Measurements from ENCODE around the gene DUOXA2. TPM values are rescaled to one million over a fixed set of nuclear protein-coding genes. Genes with fewer than 3 reads are reported as not detected.
A peak's percentile ranks its signal among the peaks of the same experiment; 100 is the strongest.

Gene DUOXA2
- polyA plus RNA-seq, 1 donor from 2014 or later: not detected

- Histone ChIP-seq H3K4me2 (ENCODE audit: low read length) (no peak overlapping the region), H2AFZ (ENCODE audit: low read depth, low read length) (no peak overlapping the region), H3K27me3 (ENCODE audit: insufficient read depth, low read depth, low read length) (peaks cover 88% of the 10 kb centered on the region), H3K79me2 (replicated peaks; ENCODE audit: insufficient read depth, low read length) (no peaks in the 10 kb centered on the region), H3K9me2 (ENCODE audit: insufficient read depth, low read length) (no peaks in the 10 kb centered on the region), H3K36me3 (ENCODE audit: insufficient read depth, low read length) (no peaks in the 10 kb centered on the region), H3K27ac (ENCODE audit: low read length) (no peak overlapping the region), H3K9ac (ENCODE audit: low read length) (no peak overlapping the region), H3K9me3 (ENCODE audit: low read length) (no peaks in the 10 kb centered on the region), H3K4me3 (ENCODE audit: low read length) (no peak overlapping the region), H3F3A (ENCODE audit: insufficient read depth, low read length, poor library complexity, severe bottlenecking) (no peaks in the 10 kb centered on the region), H4K20me1 (ENCODE audit: insufficient read depth) (no peaks in the 10 kb centered on the region)
- TF ChIP-seq, protein P1, sequence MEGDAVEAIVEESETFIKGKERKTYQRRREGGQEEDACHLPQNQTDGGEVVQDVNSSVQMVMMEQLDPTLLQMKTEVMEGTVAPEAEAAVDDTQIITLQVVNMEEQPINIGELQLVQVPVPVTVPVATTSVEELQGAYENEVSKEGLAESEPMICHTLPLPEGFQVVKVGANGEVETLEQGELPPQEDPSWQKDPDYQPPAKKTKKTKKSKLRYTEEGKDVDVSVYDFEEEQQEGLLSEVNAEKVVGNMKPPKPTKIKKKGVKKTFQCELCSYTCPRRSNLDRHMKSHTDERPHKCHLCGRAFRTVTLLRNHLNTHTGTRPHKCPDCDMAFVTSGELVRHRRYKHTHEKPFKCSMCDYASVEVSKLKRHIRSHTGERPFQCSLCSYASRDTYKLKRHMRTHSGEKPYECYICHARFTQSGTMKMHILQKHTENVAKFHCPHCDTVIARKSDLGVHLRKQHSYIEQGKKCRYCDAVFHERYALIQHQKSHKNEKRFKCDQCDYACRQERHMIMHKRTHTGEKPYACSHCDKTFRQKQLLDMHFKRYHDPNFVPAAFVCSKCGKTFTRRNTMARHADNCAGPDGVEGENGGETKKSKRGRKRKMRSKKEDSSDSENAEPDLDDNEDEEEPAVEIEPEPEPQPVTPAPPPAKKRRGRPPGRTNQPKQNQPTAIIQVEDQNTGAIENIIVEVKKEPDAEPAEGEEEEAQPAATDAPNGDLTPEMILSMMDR (IDR thresholded peaks at IDR 0.05; ENCODE audit: poor library complexity, severe bottlenecking): no peak
Measured at GRCh38 chr15:45126535-45127158, 12.5 kb downstream of the DUOXA2 start.

DNA sequence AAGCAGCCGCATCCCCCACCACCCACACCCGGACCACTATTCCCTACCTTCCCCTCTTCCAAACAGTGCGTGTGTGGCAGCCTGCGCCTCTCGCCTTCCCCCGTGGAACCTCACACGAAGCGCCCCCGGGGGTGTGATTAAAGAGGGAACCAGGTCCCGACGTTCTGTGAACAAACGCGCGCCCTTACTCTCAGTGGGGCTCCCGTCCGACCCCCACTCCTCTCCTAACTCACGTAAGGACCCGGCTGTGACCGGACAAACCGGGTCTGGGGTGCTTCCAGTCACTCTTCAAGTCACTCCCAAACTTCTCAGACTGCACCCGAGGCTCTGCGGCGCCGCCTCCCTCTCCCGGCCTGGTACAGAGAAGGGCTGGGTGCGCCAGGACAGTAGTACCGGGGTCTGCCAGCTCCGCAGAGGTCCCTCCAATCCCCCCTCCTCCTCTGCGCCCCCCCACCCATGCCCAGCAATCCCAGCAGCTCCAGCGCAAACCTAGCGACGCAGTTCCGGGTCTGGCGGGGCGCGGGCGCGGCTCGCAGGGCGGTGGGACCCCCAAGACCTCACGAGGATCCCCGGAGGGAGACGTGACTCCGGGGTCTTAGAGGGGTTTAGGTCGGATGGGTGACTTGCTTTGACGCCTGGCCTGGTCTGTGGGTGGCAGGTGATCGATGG, 15.0 kb downstream of the DUOXA2 start:
- H2AFZ ChIP-seq (ENCODE audit: low read depth, low read length): no peak overlapping the region
- TF ChIP-seq TAF1 (IDR thresholded peaks at IDR 0.05; ENCODE audit: low read depth) (no peak), EP300 (conservative IDR thresholded peaks at IDR 0.05; ENCODE audit: poor library complexity, severe bottlenecking) (no peak), RAD21 (conservative IDR thresholded peaks at IDR 0.05) (no peak), POLR2AphosphoS5 (IDR thresholded peaks at IDR 0.05) (no peak), MXI1 (conservative IDR thresholded peaks at IDR 0.05; ENCODE audit: poor library complexity, severe bottlenecking) (no peak), EZH2 (IDR thresholded peaks at IDR 0.05; ENCODE audit: borderline replicate concordance, insufficient read depth, low read length, poor library complexity, severe bottlenecking) (no peak), SMC3 (conservative IDR thresholded peaks at IDR 0.05; ENCODE audit: poor library complexity) (no peak)
- TF ChIP-seq, protein P1 (IDR thresholded peaks at IDR 0.05; ENCODE audit: poor library complexity, severe bottlenecking): no peak
- TF ChIP-seq, protein P2, sequence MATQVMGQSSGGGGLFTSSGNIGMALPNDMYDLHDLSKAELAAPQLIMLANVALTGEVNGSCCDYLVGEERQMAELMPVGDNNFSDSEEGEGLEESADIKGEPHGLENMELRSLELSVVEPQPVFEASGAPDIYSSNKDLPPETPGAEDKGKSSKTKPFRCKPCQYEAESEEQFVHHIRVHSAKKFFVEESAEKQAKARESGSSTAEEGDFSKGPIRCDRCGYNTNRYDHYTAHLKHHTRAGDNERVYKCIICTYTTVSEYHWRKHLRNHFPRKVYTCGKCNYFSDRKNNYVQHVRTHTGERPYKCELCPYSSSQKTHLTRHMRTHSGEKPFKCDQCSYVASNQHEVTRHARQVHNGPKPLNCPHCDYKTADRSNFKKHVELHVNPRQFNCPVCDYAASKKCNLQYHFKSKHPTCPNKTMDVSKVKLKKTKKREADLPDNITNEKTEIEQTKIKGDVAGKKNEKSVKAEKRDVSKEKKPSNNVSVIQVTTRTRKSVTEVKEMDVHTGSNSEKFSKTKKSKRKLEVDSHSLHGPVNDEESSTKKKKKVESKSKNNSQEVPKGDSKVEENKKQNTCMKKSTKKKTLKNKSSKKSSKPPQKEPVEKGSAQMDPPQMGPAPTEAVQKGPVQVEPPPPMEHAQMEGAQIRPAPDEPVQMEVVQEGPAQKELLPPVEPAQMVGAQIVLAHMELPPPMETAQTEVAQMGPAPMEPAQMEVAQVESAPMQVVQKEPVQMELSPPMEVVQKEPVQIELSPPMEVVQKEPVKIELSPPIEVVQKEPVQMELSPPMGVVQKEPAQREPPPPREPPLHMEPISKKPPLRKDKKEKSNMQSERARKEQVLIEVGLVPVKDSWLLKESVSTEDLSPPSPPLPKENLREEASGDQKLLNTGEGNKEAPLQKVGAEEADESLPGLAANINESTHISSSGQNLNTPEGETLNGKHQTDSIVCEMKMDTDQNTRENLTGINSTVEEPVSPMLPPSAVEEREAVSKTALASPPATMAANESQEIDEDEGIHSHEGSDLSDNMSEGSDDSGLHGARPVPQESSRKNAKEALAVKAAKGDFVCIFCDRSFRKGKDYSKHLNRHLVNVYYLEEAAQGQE (IDR thresholded peaks at IDR 0.05; ENCODE audit: borderline replicate concordance): no peak
- no peaks in the 10 kb centered on the region for H3K9me3 ChIP-seq (ENCODE audit: low read length)
- H3F3A ChIP-seq (ENCODE audit: insufficient read depth, low read length, poor library complexity, severe bottlenecking): no peaks in the 10 kb centered on the region
- H3K27me3 ChIP-seq (ENCODE audit: insufficient read depth, low read depth, low read length): peaks cover 97% of the 10 kb centered on the region
- no peaks in the 10 kb centered on the region for H3K36me3 ChIP-seq (ENCODE audit: insufficient read depth, low read length)
- H3K79me2 ChIP-seq (replicated peaks; ENCODE audit: insufficient read depth, low read length): no peaks in the 10 kb centered on the region
- no peak overlapping the region for H3K4me2 ChIP-seq (ENCODE audit: low read length)
- H3K4me3 ChIP-seq (ENCODE audit: low read length): peak overlapping the region; percentile 18
- H4K20me1 ChIP-seq (ENCODE audit: insufficient read depth): no peaks in the 10 kb centered on the region
- H3K9ac ChIP-seq (ENCODE audit: low read length): no peak overlapping the region
- H3K9me2 ChIP-seq (ENCODE audit: insufficient read depth, low read length): no peaks in the 10 kb centered on the region
- no peak overlapping the region for H3K27ac ChIP-seq (ENCODE audit: low read length)
